IMR-90 (cell line): ENCODE data around the gene ATP11B.

Source experiments
- CEBPB ChIP-seq: IDR thresholded peaks from 2 replicates; pipeline ENCODE4 v1.6.1; 2012; ENCODE audit warnings: low read depth, low read length, improper control_type of control experiment
- FOS ChIP-seq: fragments of 150-350 bp; IDR thresholded peaks from 2 replicates; pipeline ENCODE4 v1.6.1; 2016; ENCODE audit warnings: low read depth, low read length
- POLR2A ChIP-seq: IDR thresholded peaks from 2 replicates; pipeline ENCODE4 v1.6.1; 2012; ENCODE audit warnings: mild to moderate bottlenecking, low read depth, low read length
- RAD21 ChIP-seq: IDR thresholded peaks from 2 replicates; pipeline ENCODE4 v1.6.1; 2012; ENCODE audit warnings: low read length, improper control_type of control experiment
- TF ChIP-seq, protein P1 (sequence below): fragments of 150-350 bp; IDR thresholded peaks from 2 replicates; pipeline ENCODE4 v1.6.1; 2016; ENCODE audit warnings: low read depth, mild to moderate bottlenecking, low read length, moderate library complexity, borderline replicate concordance
- TF ChIP-seq, protein P2 (sequence below): conservative IDR thresholded peaks from 2 replicates; pipeline ENCODE4 v1.5.1; 2012; ENCODE audit warnings: mild to moderate bottlenecking, low read depth, low read length, improper control_type of control experiment

DNA sequence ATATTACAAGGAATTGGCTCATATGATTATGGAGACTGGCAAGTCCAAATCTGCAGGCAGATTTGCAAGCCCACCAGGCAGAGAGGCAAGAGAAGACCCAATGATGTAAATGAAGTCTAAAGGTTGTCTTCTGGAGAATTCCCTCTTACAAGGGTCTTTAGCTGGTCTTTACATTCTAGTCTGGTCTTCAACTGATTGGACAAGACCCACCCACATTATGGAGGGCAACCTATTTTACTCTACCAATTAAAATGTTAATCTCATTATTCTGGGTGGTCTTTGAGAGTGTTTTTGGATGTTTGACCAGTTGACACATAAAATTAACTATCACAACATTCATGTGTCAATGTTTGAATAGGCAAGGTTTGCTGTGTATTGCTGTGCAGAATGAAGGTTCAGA lies 28.0 kb upstream of the ATP11B start:
- TF ChIP-seq, protein P1, sequence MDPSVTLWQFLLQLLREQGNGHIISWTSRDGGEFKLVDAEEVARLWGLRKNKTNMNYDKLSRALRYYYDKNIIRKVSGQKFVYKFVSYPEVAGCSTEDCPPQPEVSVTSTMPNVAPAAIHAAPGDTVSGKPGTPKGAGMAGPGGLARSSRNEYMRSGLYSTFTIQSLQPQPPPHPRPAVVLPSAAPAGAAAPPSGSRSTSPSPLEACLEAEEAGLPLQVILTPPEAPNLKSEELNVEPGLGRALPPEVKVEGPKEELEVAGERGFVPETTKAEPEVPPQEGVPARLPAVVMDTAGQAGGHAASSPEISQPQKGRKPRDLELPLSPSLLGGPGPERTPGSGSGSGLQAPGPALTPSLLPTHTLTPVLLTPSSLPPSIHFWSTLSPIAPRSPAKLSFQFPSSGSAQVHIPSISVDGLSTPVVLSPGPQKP: no peak
- TF ChIP-seq FOS (no peak), RAD21 (no peak), POLR2A (no peak), CEBPB (no peak)
- TF ChIP-seq, protein P2, sequence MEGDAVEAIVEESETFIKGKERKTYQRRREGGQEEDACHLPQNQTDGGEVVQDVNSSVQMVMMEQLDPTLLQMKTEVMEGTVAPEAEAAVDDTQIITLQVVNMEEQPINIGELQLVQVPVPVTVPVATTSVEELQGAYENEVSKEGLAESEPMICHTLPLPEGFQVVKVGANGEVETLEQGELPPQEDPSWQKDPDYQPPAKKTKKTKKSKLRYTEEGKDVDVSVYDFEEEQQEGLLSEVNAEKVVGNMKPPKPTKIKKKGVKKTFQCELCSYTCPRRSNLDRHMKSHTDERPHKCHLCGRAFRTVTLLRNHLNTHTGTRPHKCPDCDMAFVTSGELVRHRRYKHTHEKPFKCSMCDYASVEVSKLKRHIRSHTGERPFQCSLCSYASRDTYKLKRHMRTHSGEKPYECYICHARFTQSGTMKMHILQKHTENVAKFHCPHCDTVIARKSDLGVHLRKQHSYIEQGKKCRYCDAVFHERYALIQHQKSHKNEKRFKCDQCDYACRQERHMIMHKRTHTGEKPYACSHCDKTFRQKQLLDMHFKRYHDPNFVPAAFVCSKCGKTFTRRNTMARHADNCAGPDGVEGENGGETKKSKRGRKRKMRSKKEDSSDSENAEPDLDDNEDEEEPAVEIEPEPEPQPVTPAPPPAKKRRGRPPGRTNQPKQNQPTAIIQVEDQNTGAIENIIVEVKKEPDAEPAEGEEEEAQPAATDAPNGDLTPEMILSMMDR: no peak
